HT1080 (cell line): Measurements from ENCODE around the gene FBXL17. TPM values are rescaled to one million over a fixed set of nuclear protein-coding genes. Genes with fewer than 3 reads are reported as not detected.

Experiments used
- DNase-seq: peaks from one replicate; pipeline ENCODE4 v3.0.0-alpha.2; 2015; ENCODE audit warnings: low read depth
- total RNA-seq: library from RNA; depleted of rRNA; stranded (reverse); fragments of >200 nt; shearing (Covaris generic); gene quantifications from 2 replicates; pipeline ENCODE4 v1.2.3, GENCODE V29; 2014

FBXL17 gene
- total RNA-seq, 1 experiment from 2014 or later = 6.6 TPM

DNA sequence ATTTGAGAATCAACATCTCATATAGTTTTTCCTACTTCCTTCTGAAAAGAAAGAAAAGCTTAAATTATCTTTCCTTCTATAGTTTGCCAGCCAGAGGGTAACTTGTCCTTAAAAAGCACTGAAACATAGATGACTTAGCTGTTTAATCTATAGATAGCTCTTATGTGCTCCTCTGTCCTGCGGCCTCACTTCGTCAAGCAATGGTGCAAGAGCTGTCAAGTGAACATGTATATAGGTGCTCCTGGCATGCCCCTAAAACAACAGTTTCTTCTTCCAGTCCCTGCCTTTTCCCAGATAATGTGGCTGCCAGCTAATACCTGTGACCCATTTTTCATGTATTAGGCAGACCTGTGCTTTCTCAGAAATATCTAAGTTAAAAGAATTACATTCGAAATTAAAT is 423.5 kb downstream of the FBXL17 start:
- DNase-seq = no peak

DNA sequence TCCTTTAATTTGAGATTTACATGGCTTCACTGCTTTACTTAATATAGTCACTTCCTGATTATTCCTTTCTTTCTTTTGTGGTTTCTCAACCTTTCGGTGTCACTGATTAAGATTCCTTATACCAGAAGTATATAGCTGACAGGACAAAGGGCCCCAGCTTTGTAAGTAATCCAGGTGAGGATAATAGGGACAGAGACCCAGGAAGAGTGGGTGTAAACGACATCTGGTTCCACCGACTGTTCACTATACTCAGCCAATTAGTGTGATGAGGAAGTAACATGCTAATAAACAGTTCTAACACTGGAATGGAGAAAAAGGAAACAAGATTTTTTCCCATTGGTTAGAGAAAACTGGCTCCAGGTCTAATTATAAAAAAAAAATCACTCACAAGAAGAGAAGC is 424.8 kb downstream of the FBXL17 start:
- no peak for DNase-seq

DNA sequence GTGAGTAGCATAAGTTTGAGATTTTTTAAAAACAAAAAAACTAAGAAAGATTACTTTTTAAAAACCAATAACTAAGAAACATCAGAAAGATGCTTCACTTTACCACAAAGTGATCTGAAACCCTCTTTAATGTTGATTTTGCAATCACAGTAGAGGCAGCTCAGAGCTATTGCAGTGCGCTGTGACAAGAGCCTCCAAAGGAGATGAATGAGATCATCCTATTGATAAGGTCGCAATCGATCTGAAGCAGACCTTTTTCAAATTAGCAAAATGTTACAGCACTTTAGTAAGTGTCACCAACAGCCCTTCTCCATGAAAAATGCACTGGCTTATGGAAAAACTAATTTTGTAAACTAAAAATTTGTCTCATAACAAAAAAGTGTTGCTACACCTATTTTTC is 426.6 kb downstream of the FBXL17 start:
- no peak for DNase-seq

DNA sequence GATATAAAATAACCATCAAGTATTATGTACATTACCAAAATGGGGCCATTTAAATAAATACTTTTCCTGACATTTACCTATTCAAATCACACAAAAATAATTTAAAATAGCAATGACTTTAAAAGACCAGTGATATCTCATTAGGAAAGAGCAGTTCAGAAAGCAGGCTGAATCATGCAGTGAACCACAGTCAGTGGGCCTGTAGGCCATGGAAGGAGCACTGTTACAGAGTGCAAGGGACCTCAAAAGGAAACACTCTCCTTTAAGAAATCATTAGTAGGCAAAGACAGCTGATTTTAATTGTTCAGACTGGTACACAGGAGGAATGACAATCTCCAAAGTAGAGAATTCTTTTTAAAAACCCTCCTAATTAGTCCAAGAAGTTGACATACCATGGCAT is 427.6 kb downstream of the FBXL17 start:
- DNase-seq = no peak

DNA sequence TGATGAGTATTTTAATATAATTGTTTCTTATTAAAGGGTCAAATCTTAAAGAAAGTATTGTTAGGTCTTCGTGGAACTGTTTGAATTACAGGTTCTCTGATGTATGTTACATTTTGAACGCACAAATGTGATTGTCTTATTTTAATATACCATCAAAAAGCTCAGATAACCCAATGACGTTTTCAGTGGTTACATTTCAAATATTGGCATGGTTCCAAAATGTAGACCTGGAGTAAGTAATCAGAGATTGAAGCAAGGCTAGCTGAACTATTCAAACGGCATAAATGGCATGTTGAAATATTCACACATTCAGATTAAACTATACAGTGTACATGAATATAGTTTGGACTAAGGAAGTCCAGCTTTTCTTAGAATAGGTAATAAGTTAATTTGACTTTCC is 429.4 kb downstream of the FBXL17 start:
- no peak for DNase-seq

DNA sequence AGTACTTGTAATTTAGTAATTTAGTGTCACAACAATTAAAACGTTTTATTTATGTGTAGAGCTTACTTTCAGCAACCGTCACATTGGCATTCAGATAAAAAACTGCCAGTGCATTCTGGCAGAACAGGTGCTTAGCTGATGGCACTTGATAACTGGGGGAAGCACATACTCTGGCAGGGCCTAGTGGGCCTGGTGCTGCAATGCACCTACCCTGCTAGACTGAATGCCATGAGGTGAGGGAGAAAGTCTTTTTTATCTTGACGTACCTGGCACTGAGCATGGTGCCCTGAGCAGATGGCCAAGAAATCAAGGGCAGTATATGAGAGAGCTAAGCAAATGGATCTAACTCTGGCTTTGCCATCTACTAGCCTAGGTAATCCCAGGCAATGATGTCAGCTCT is 430.6 kb downstream of the FBXL17 start:
- DNase-seq = no peak

DNA sequence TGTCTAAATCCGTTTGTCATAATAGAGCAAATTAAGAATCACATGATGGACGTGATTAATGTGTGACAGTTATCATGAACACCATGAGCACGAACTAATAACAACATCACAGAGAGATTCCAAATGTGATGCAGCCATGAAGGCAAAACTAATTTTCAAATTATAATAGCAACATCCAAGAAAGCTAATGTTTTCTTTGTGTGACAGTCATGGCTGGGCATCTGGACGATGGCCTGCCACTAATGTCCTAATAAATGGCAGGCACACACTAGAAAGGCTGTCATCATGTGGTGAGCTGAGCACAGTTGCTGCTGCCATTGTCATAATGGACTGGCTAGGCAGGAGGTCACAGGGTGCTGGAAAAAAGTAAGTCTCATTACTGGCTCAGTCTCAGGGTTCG is 431.1 kb downstream of the FBXL17 start:
- no peak for DNase-seq

DNA sequence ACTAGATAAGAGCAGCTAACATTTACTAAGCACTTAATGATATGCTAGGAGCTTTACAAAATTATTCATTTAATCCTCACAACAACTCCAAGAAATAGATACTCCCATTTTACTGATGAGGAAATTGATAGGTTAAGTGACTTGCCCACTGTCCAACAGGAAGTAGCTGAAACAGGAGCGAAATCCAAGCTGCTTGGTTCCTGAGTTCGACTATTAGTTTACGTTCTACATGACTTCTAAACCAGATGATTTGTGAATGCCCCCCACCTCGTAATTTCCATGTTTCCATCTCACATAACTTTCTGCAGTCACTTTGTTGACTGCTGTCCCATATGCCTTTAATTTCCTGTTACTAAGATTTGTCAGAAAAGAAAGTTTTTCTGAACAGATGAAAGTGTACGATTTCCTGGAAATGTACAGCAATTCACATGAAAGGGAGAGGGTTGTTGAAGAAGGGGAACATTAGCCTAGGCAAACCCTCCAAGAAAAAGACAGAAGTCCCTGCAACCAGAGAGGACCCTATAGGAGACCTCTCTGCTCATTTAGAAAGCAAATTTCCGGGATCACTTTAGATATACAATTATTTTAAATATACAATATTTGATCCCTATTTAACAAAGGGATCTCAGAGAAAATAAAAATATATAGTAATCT is 432.1 kb downstream of the FBXL17 start:
- no peak for DNase-seq

DNA sequence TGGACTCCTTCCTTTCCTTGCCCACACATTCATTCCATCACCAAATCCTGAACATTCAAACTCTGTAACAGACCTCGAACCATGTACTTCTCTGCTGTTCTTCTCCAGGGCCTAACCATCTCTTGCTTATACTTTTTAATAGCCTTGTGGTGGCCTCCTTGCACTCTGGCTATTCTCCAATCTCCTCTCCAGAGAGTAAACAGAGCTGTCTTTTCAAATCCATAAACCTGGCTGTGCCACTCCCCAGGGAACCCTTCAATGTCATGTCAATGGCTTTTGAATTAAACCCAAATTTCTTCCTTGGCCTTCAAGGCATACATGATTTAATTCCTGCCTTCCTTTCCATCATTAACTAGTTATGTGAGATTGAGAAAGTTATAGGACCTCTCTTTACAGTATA is 433.5 kb downstream of the FBXL17 start:
- DNase-seq = no peak

DNA sequence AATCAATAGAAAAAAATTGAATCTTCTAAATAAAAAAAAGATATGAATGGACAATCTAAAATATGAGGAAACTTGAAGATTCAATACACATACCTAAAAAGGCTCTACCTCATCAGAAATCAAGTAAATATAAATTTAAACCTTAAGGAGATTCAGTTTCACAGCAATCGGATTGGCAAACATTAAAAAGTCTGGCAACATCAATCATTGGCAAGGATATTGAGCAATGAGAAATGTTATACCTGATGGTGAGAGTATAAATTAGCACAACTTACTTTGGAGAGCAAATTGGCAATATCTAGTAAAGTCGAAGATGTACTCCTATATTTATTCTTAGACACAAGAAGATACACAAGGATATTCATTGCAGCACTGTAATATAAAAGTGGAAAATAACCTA is 436.8 kb downstream of the FBXL17 start:
- no peak for DNase-seq

DNA sequence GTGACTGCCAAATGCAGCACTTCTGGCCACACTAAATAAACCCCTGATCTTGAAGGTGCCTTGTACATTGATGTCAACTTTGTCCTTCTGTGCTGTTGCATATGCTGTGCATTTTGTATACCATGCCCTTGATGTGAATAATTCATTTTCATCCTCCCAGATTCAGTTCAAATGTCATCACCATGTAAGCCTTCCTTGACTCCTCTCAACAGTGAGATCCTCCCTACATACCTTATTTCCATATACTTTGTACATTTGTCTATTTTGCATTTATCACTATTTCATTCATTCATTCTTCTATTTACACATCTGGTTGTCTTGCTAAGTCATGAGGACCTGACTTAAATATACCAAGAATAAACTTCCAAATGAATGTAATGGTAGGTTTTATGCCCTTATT is 438.0 kb downstream of the FBXL17 start:
- no peak for DNase-seq

DNA sequence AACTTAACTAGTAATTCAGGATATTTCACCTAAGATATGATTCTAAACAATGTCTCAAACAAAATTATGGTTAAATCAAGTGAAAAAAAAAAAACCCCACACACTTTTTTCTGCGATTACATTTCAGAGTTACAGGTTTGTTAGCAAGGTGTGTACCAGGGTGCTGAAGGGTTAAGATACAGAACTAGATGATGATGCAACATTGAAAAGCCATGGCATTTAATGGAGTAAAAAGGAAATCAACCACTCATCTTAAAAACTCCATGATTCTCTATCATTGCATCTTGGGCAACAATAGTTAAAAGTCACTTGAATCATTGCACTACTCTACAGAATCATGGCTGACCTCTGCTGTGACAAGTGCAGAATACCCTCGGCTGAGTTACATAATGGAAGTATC is 440.9 kb downstream of the FBXL17 start:
- DNase-seq = no peak

DNA sequence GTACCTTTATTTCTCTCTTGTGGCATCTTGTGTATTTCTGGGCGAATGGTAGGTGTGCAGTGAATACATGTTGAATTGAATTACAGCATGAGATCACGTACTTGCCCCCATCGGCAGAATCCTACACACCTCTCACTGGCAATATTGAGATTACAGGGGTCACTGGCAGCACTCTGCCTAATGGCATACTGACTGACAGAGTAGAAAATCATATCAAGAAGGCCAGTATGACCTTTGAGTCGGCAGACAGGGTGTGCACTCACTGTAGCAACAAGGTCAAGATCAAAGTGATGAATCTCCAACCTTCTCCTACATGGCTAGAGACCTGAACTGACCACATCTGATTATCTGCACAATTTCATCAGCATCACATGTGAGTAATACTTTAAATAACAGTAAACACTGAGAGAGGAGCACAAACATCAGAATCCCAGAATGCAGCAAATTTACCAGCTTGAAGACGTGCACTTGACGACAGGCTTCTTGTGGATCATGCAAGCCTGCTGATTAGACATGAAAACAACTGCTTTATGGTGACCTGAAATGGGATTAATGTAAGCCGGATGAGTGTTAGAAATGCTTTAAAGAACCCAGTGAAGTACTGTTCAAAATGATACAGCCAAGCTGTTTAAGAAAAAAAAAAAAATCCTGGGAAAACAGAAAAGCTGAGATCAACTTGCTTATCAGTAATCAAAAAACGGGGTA is 444.1 kb downstream of the FBXL17 start:
- DNase-seq = no peak

DNA sequence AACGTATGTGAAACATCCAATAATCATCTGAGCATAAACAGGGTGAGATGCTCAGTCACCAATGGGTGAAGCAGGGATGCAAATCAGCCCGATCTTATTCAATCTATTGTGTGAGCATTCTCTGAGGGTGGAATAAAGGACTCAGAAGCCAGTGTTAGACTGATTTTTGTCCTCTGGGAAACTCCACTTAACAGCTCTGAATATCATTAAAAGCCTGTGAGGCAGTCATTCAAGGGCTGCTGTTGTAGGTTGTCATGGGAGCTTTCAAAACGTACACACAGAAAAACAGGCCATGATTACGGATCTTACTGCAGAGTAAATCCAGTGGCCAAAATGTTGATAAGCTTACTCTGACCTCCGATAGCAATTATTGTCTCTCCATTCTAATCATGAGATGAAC is 444.7 kb downstream of the FBXL17 start:
- no peak for DNase-seq

DNA sequence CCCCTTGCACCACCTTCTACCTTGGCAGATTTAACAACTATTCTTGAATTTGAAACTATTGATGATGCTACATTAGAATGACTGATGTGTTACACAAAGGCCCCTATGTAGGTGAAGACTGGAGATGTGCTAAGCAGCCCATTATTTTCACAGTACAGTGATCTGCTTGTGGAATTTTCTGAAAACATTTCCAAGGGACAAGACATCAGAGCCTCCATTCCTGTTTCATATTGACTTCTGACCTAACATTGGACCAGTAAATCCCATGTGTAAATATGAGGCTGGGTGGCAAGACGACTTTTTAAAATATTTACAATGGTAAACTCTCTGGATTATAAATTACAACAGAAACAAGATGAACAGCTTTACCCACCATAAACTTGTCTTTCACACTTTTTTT is 445.4 kb downstream of the FBXL17 start:
- DNase-seq = no peak

DNA sequence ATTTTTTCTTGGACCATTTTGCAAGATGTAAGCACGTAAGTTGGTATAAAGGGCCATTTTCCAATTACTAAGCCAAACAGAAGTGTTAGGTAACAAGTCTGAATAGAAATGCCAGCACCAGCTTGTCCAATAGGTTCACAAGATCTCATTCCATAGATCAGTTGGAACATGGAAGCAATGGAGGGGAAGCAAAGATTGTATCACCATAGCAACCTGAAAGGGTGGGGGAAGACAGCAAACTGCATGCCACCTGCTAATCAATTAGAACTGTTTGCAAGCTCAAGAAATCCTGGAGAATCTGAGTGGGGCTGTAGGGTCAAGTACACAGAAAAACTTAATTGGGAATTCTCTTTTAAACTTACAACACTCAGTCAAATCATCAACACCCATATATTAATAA is 446.3 kb downstream of the FBXL17 start:
- DNase-seq = no peak

DNA sequence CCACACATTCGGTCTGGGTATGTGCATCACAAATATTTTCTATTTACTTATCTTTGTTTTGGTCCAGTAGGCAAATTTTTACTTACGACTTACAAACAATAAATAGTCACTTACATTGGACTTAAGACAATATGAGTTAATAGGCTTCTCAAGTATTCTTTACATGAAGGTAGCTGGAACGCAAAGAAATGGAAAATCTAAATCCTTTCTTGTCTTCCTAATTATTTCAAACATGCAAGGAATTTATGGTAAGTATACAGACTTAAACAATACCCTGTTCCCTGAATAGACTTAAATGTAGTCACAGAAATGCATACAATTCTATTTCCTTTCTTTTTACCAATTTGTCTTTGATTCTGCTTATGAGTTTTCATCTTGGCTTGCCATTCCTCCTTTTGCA is 448.6 kb downstream of the FBXL17 start:
- no peak for DNase-seq

DNA sequence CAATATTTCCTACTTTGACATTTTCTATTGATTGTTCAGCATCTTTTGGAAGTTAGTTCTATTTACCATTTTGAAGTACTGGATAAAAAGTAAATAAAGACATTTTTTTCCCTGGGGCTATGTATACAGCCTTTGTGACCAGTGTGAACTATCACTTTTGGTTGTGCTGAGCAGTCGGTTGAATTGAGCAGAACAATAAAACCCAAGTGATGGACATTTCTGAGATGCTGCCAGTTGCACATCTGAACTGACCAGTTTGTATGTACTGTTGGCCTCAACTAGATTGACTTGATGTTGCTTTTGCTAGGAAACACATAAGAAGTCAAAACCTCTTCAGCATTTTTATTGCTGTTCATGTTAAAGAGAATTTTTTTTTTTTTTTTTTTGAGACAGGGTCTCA is 451.0 kb downstream of the FBXL17 start:
- no peak for DNase-seq

DNA sequence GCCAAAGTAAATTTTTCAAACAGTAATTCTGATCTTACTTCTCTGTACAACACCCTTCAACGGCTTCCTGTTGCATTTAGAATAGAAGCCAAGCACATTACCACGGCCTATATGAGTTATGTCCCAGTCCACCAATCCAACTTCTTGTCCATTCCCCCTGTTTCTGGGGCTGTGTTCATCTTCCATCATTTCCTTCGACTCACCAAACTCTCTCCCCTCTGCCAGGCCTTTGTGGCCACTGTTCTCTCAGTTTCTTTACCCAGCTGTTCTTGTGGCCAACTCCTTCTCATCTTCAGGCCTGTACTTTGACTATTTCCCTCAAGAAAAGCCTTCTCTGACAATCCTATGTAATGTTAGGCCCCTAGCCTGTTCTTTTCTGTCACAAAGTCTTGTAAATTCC is 451.8 kb downstream of the FBXL17 start:
- DNase-seq = peak; percentile 52

DNA sequence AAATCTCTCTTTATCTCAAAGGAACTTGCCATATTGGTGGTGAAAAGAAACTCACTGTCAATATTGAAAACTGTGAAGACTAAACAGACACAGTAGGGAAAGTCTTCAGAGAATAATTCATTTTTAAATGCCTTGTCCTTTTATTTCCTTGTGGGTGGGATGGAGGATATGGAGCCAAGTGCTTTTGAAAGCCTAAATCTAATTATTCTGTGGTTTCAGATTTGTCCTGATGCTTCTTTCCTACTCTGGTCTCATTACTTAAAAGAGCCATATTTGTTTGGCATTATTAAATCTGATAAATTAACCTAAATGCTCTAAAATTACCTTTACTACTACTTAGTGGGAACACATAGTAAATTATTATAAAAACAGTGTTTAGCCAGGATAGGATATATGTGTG is 452.8 kb downstream of the FBXL17 start:
- no peak for DNase-seq

DNA sequence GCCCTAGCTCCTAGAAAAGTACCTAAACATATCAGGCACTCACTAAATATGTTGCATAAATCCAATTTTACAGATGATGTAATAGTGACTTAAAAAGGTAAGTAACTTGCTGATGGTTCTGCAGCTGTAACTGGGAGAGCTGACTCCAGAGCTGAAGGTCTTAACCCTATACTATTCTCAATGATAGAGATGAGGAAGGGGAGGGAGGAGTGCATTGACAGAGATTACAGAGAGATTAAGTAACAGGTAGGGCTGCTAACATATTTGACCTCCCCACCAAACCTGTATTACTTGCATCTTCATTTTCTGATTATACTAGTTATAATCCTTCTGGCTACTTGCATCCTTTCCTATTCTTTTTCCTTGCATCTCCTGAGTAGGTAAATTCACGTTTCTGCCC is 455.8 kb downstream of the FBXL17 start:
- DNase-seq = no peak

DNA sequence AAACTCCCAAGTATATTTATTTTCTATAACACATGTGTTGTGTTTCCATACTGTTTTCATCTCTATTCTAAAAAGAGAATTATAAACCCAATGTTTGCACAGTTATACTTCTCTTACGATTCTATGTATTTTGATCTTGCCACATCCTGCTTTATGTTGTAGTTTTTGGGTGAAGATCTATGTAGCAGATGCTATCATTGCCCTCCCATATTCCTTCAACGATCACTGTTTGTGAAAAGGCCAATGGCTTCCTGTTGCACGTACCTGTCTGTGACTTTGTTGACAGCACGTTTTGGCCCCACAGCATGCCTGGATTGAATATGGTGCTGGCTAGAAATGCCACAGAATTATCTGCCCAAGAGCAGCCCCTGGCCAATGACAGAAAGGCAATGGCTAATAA is 456.7 kb downstream of the FBXL17 start:
- no peak for DNase-seq

DNA sequence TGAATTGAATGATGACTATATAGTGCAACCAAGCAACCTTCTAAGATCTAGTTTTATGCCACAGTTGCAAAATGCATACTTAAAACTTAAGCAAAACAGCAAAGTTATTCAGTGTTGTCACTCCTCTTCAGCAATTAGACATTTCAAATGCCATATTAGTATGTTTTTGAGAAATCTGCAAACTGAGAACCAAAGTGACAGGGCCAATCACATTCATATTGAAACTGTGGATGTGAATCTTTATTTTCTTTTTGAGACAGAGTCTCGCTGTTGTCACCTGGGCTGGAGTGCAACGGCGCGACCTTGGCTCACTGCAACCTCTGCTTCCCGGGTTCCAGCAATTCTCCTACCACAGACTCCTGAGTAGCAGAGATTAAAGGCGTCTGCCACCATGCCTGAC is 461.9 kb downstream of the FBXL17 start:
- no peak for DNase-seq

DNA sequence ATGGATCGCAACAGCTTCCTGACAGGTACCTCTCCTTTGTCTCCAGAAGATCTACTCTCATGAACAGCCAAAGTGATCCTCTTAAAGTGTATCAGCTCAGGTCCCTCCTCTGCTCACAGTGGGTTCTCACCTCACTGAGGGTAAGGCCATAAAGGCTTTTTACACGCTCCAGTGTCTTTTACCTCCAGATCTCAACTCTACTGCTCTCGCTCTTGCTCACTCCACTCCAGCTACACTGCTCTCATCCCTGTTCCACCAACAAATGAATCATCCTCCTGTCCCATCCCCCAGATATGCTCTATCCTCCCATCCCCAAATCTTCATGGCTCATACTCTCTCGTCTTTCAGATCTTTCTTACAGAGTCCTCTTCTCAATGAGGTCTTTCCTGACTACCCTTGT is 462.5 kb downstream of the FBXL17 start:
- no peak for DNase-seq
